GM21423 (cell line): ENCODE results near the gene TBATA.

Experiments
- ATAC-seq: cut with Tn5 transposase; IDR thresholded peaks from one replicate; pipeline ENCODE4 v1.9.1; 2021; ENCODE audit warnings: mild to moderate bottlenecking, moderate library complexity; ENCODE audit not compliant: unreplicated experiment

Gene TBATA

DNA sequence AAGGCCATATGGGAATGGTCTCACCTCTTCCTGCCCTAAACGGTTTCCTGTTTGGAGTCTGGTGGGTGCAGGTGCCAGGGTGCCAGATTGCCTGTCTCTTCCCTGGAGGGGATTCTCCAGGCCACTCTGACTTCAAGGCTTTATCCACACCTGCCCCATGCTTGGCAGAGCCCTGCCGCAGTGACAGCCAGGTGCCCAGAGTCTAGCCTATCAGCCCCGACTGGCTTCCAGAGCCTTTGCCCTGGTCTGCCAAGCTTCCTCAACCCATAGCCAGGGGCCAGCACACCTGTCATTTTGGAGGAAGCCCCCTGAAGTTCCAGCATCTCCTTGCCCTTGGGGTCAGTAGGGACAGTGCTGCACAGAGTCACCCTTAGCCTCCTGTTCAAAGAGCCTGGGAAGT is 21.6 kb downstream of the TBATA start:
- ATAC-seq, result no peak

DNA sequence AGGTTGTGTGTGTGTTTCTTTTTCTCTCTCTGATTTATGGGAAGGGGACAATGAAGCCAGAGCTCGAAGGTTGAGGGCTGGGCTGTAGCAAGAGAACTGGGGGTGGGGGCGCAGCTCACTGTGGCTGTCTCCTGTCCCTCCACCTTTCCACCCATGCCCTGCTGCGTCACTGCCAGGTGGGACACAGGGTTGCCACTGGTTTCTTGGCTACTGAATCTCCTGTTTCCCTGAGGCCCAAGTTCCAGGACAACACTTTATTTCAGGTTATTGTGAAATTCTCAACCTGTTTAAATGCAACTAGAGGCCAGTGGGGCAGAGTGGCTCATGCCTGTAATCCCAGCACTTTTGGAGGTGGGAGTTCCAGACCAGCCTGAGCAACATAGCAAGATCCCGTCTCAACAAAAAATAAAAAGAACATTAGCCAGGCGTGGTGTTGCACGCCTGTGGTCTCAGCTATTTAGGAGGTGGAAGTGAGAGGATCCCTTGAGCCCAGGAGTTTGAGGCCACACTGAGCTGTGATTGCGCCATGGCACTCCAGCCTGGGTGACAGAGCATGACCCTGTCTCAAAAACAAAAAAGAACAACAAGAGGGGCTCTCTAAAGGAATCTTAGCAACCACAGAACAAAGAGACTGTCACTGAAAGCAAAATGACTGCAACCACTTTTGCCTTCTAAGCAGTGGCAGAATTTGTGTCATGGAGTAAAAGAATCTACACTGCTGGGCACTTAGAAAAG is 22.6 kb downstream of the TBATA start:
- no peak for ATAC-seq

DNA sequence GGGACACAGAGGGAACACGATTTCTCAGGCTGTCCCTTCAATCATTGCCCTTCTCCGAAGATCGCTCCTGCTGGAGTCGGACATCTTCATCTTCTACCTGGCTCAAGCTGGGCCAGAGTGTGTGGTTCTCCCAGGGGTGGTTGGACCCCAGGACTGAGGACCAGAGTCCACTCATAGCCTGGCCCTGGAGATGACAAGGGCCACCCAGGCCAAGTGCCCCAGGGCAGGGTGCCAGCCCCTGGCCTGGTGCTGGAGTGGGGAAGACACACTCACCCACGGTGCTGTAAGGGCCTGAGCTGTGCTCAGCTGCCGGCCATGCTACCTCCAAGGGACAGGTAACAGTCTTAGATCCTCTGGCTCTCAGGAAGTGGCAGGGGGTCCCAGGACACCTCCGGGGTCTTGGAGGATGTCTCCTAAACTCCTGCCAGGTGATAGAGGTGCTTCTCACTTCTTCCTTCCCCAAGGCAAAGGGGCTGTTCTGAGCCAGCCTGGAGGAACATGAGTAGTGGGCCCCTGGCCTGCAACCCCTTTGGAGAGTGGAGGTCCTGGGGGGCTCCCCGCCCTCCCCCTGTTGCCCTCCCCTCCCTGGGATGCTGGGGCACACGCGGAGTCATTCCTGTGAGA is 23.3 kb downstream of the TBATA start:
- no peak for ATAC-seq

DNA sequence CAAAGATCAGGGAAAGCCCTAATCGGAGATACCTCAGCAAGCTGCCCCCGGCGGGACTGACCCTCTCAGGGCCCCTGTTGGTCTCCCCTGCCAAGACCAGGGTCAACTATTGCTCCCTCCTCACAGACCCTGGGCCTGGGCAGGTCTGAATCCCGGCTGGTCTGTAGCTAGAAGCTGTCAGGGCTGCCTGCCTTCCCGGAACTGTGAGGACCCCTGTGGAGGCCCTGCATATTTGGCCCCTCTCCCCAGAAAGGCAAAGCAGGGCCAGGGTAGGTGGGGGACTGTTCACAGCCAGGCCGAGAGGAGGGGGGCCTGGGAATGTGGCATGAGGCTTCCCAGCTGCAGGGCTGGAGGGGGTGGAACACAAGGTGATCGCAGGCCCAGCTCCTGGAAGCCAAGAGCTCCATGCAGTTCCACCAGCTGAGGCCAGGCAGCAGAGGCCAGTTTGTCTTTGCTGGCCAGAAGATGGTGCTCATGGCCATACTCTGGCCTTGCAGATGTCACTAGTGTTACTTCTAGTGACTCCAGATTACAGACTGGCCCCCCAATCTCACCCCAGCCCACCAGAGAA is 24.1 kb downstream of the TBATA start:
- no peak for ATAC-seq

DNA sequence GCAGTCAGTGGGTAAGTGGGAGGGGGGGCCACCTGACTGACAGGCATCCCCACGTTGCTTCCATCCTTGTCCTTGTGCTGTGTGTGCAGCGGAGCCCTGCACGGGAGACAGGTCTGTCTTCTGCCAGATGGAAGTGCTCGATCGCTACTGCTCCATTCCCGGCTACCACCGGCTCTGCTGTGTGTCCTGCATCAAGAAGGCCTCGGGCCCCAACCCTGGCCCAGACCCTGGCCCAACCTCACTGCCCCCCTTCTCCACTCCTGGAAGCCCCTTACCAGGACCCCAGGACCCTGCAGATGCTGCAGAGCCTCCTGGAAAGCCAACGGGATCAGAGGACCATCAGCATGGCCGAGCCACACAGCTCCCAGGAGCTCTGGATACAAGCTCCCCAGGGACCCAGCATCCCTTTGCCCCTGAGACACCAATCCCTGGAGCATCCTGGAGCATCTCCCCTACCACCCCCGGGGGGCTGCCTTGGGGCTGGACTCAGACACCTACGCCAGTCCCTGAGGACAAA is 24.8 kb downstream of the TBATA start:
- ATAC-seq, result no peak

DNA sequence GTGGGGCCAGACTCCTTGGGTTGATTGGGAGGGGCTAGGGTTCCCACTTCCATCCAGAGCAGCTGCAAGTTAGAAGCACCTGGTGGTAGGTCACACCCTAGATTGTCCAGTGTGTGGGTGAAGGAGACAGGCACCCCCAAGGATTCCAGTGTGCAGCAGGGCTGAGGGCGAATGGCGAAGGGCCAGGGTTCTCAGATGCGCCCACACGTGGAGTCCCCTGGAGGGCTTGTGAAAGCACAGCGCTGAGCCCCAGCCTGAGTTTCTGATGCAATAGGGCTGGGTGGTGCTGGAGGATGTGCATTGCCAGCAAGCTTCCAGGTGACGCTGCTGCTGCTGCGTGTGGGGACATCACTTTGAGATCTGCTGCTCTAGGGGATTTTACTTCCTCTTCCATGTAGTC is 25.4 kb downstream of the TBATA start:
- no peak for ATAC-seq

DNA sequence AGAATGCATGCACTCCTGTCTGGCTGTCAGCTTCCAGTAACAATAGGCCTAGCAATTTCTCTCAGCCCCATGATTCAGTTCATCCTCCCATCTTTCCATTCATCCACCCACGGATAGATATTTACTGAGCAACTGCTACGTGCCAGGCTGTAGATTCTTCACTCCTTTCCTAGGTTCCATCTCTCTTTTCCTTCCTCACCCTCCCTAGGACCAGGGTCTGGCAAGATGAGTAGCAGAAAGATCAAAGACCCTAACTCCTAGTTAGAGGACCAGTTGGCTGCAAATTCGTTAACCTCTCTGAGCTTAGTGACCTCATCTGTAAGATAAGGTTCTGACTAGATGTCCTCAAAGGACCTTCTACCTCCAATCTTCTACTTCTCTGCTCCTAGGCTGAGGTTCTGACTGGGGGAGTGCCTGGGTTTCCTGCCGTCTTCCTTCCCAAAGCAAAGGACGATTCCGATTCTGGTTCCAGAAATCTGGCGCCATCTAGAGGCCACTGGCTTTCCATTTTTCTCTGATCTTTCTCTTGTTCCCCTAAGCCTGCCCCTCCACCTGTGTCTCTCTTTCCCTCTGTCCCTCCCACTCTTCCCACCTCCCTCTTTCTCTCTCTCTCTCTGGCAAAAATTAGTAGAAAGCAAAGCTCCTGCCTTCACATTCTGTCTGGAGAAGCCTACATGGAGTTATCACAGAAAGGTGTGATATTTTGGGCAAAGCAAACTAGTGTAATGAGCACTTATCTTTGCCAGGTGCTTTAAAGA is 26.2 kb downstream of the TBATA start:
- ATAC-seq, result no peak

DNA sequence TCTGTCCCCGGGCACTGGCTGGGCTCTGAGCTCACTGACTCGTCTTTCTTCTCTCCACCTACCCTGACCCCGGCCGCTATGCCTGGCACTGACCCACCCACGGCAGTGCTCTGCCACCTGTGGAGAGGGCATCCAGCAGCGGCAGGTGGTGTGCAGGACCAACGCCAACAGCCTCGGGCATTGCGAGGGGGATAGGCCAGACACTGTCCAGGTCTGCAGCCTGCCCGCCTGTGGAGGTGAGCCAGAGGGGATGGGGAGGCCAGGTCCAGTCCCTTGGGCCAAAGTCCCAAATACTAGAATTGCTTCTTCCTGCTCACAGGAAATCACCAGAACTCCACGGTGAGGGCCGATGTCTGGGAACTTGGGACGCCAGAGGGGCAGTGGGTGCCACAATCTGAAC is 27.3 kb downstream of the TBATA start:
- no peak for ATAC-seq

DNA sequence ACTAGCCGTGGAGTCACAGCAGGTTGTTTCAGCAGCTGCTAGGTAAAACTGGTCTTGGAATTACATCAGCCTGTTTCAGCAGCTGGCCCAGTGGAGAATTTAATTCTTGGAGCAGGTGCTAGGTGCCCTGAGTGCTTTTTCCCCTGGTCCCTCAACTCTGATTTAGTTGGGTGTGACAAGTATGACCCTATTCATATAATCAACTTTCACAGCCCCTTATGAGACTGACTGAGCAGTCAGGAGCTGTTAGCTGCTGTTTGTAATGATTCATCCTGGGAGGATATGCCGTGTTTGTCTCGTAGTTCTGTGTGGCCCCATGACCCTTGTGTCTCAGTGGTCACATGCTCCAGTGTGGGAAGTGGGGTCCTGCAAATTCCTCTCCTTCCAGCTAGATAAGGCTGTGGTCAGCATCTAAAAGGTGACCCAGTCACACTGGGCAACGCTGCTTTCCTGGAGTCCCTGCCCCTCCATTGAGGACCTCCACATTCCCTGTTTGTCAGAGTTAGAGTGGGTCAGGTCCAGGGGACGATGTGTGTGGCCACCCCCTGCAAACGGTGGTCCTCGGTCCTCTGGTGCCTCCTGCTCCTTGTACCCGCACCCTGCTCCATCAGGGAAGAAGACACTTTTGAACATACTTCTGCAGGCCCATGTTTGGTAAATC is 28.3 kb downstream of the TBATA start:
- ATAC-seq, result no peak

DNA sequence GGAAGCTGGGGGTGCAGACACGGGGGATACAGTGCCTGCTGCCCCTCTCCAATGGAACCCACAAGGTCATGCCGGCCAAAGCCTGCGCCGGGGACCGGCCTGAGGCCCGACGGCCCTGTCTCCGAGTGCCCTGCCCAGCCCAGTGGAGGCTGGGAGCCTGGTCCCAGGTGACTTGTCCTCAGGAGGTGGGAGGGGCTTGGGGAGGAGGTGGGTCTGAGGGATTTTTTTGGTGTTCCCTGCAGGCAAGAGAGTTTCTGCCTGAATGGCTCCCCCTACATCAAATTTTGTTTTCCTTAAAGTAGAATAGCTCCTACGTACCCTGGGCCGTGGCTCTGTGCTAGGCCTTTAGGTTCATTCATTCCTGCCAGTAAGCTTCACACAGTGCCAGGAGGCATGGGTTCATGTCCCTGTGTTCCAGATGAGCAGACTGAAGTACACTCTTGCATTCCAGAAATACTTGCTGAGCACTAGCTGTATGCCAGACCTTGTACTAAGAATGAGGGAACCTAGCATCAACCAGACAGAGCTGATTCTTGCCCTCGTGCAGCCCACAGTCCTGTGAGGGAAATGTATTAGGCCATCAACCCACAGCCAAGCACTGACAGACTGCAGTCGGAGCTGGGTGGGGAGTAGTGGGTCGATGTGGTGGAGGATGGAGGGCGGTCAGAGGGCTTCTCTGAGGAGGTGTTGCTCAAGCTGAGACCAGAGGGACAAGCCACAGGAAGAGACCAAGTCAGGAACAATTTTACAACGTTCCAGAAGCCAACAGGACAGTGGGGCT is 31.1 kb downstream of the TBATA start:
- no peak for ATAC-seq

DNA sequence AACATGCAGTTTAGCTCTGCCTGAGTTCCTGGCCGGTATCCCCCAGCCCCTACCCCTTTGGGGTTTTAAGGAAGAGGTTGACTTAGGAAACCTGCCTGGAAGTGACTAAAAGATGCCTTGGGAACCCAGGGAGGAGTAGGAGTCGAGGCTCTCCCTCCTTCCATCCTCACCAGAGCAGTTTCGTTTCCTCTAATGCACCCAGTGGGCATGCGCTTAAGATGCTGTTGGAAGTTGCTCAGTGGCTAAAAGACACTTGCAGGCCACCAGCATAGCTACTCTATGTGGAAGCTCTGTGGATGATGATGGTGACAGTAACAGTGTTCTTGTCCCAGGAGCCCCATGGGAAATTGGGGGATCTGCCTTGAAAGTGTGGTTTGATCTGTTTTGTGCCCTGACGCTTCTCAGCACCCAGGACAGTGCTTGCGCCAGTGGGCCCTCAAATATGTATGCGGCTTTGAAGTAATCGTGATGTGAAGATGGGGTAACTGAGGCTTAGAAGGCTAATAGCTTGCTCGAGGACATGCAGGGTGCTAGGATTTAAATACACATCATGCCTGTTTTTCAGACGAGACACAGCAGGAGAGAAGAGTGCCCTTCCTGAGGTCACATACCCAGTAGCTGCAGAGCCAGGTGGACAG is 32.0 kb downstream of the TBATA start:
- no peak for ATAC-seq

DNA sequence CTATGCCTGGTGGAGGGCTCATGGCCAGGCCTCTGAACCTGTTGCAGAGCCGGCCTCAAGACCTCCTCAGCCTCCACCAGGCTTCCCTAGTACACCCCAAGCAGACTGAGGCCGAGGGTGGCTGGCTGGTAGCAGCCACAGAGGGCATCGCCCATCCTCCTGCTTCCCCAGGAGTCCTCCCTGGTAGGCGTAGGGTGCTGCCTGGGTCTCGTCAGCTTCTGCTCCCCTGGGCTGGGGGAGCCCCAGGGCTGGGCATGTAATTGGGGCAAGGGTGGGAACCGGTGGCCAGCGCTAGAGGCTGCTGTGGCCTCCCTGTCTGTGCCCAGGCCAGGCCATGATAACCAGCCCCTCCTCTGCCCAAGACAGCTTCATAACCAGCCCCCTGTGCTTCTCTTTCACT is 32.6 kb downstream of the TBATA start:
- no peak for ATAC-seq

DNA sequence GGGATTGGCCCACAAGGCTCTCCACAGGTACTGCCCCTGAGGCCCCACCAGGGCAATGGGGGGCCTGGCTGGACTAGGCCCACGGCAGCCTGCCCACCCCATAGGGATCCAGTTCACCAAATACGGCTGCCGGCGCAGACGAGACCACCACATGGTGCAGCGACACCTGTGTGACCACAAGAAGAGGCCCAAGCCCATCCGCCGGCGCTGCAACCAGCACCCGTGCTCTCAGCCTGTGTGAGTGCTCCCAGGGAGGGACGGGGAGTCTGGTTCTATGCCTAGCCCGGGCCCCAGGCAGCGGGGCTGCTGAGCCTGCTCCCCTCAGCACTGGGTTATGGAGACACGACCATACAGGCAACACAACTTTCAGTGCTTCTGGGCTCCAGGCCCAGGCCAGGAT is 33.2 kb downstream of the TBATA start:
- ATAC-seq, result no peak

DNA sequence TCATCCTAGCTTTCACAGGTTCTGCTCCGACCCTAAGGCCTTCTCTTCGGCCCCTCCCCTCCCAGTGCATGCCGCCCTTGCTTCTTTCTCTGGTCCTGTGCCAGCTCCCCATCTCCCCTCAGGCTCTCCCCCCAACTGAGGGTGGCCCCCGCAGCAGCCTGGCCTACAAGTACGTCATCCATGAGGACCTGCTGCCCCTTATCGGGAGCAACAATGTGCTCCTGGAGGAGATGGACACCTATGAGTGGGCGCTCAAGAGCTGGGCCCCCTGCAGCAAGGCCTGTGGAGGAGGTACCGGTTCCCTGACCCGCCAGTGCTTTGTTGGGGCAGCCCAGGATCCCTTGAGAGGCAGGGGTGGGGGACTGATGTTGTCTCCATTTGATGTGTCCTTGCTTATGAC is 33.8 kb downstream of the TBATA start:
- ATAC-seq, result no peak

DNA sequence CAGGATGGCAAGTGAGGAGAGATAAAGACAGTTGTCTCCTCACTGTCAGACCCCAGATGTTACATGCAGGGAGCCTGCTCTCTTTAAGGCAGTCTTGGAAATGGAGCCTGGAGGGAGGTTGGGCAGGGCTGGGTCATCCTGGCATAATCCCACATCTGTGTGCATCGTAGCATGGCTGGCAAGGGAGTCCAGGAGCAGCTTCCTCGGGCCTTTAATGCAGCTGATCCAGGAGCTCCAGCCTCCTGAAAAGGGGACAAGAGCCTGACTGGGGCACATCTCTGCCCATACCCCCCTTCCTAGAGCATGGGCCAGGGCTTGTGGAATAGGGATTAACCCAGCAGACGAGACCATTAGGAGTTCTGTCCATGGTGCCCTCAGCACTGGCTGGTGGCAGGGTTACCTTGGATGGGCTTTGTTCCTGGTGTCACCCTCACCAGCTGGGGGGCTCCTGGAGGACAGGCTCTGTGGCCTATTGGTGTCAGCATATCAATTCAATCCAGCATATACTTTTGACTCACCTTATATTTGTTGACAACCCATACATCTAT is 34.9 kb downstream of the TBATA start:
- no peak for ATAC-seq

DNA sequence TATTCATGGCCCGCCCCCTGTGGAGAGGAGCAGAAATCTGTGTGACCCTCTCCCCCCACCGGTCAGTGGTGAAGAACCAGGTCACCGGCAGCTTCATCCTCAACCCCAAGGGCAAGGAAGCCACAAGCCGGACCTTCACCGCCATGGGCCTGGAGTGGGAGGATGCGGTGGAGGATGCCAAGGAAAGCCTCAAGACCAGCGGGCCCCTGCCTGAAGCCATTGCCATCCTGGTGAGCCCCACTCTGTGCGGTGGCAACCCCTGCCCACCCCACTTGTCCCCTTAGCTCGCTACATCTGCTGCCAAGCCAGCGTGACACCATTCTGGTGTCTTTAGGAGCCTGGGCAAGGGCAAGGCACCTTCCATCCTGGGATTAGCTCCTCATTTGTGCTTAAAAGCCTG is 35.4 kb downstream of the TBATA start:
- no peak for ATAC-seq

DNA sequence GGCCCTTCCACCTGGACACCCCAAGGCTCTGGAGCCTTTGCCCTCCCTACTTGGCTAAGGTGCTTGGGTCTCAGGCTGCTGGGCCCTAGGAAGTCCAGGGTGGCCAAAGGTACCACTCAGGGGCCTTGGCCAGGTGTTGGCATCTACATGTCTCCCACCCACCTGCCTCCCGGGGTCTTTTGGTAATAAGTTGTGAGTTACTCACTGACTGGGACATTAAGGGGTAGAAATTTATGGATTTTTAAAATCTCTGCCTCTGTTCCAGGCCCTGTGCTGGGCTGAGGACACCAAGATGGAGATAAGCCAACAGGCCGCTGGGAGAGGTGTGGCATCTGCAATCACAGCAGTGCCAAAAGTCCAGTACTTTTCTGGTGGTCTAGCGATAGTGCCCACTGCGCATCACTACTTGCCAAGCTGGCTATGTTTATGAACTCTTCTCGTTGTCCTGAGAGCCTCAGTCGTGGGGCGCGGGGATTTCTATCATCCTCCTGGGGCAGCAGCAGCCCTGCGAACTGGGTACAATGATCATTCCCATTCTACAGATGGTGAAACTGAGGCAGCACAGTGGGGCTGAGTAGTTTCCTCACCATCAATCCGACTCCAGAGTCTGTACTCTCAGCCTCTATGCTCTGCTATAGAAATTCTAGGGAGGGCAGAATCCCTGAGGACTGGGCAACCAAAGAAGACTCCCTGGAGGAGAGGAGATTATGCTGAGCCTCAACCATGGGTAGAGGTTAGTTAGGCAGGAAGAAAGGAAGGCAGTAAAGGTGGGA is 36.2 kb downstream of the TBATA start:
- no peak for ATAC-seq

DNA sequence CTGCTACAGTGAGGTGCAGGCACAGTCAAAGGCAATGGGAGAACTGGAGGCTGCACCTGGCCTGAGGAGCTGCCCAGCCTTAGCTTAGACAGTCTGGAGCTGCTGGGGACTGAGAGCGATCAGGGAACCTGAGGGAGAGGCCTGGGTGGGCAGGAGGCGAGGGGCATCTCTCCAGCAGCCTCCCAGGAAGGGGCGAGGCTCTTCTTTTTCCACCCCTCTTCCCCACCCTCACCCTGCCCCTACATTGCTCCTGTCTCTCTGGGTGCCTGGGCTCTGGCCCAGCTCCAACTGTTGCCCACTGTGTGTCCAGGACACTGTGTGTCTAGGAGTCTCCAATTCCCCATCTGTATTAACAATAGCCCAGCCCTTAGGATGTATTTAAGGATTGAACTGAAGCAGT is 36.9 kb downstream of the TBATA start:
- no peak for ATAC-seq
